B cell (primary cell): ENCODE data around the gene EFCAB14. TPM values are rescaled to one million over a fixed set of nuclear protein-coding genes. Genes with fewer than 3 reads are reported as not detected.

Experiments
- ATAC-seq: fragments of 200-7000 bp; cut with Tn5 transposase; one replicate; pipeline ENCODE4 v1.10.0; 2021; ENCODE audit warnings: low read depth, mild to moderate bottlenecking, moderate number of reproducible peaks, moderate library complexity
- CTCF ChIA-PET: fragments of 350-600 bp; sonication (Branson Sonifier 250); formaldehyde crosslinking; loops from one replicate; lab custom pipeline; 2021; ENCODE audit warnings: antibody characterized with exemption, inconsistent platforms; lab: Charles Lee
- POLR2A ChIA-PET: fragments of 350-600 bp; sonication (Branson Sonifier 250); formaldehyde crosslinking; loops from one replicate; lab custom pipeline; 2021; ENCODE audit warnings: antibody characterized with exemption; lab: Charles Lee
- DNase-seq: peaks from one replicate; pipeline ENCODE4 v3.0.0; 2013
- H2AFZ ChIP-seq: 2 replicates; pipeline ENCODE4 v1.6.1; 2012; ENCODE audit warnings: mild to moderate bottlenecking, low read depth, low read length; ENCODE audit not compliant: insufficient read depth, poor library complexity, severe bottlenecking
- H3K27ac ChIP-seq, 2 donors: 1 replicate in 1 of 2; 2 replicates in 1 of 2; pipeline ENCODE4 v1.5.1; 2012 to 2013; ENCODE audit warnings: low read length in 2 of 2, mild to moderate bottlenecking in 2 of 2, moderate library complexity in 1 of 2
- H3K27me3 ChIP-seq, 4 experiments: fragments of 200-600 bp in 1 of 4; sonication (generic) in 1 of 4; replicated peaks in 1 of 4; 1 replicate in 2 of 4; 2 replicates in 2 of 4; pipeline versions ENCODE4 v1.6.1 to v1.7.0; 2013 to 2016; ENCODE audit warnings: low read length in 3 of 4, mild to moderate bottlenecking in 2 of 4, mixed read lengths in 1 of 4, moderate library complexity in 1 of 4; ENCODE audit not compliant: insufficient read depth in 4 of 4, control insufficient read depth in 3 of 4; ENCODE audit errors: control extremely low read depth in 1 of 4
- H3K36me3 ChIP-seq, 2 experiments: replicated peaks in 1 of 2; 1 replicate in 1 of 2; 2 replicates in 1 of 2; pipeline versions ENCODE4 v1.6.1 to v1.7.1; 2013; ENCODE audit warnings: low read length in 1 of 2; ENCODE audit not compliant: insufficient read depth in 2 of 2, control insufficient read depth in 1 of 2; ENCODE audit errors: control extremely low read depth in 1 of 2, extremely low read depth in 1 of 2
- H3K4me1 ChIP-seq, 2 donors: fragments of 200-600 bp in 1 of 2; sonication (generic) in 1 of 2; 1 replicate in 1 of 2; 2 replicates in 1 of 2; pipeline versions ENCODE4 v1.5.1 to v1.6.1; 2013 to 2017; ENCODE audit warnings: low read length in 2 of 2; ENCODE audit not compliant: control insufficient read depth in 2 of 2, insufficient read depth in 2 of 2
- H3K4me2 ChIP-seq: replicated peaks from 2 replicates; pipeline ENCODE3; 2012; ENCODE audit warnings: mild to moderate bottlenecking, low read depth, low read length; ENCODE audit not compliant: poor library complexity, severe bottlenecking
- H3K4me3 ChIP-seq, 5 experiments: fragments of 200-600 bp in 1 of 5; sonication (generic) in 1 of 5; 1 replicate in 3 of 5; 2 replicates in 2 of 5; pipeline versions ENCODE4 v1.5.1 to v1.7.0; 2011 to 2016; ENCODE audit warnings: low read length in 4 of 5, mild to moderate bottlenecking in 4 of 5, low read depth in 2 of 5, control low read depth in 1 of 5, moderate library complexity in 1 of 5; ENCODE audit not compliant: insufficient read depth in 1 of 5; ENCODE audit errors: control extremely low read depth in 1 of 5, extremely low read depth in 1 of 5
- H3K79me2 ChIP-seq: fragments of 200-600 bp; sonication (generic); one replicate; pipeline ENCODE4 v1.6.0; 2016; ENCODE audit warnings: low read length; ENCODE audit not compliant: control insufficient read depth, insufficient read depth
- H3K9ac ChIP-seq: fragments of 200-600 bp; sonication (generic); 2 replicates; pipeline ENCODE4 v1.6.1; 2017; ENCODE audit warnings: mild to moderate bottlenecking, low read length, moderate library complexity
- H3K9me3 ChIP-seq, 3 donors: one replicate each; pipeline versions ENCODE4 v1.6.1 to v1.7.1; 2013; ENCODE audit warnings: low read length in 2 of 3; ENCODE audit not compliant: control insufficient read depth in 2 of 3, insufficient read depth in 1 of 3; ENCODE audit errors: control extremely low read depth in 1 of 3
- H4K20me1 ChIP-seq: 2 replicates; pipeline ENCODE4 v1.6.0; 2012; ENCODE audit warnings: mild to moderate bottlenecking, low read length; ENCODE audit not compliant: insufficient read depth, control insufficient read depth, poor library complexity, severe bottlenecking
- H3K27ac Mint-ChIP-seq: one replicate; pipeline ENCODE4 v1.8.0; 2021; ENCODE audit warnings: mixed read lengths
- H3K27me3 Mint-ChIP-seq: one replicate; pipeline ENCODE4 v1.8.0; 2021; ENCODE audit warnings: mixed read lengths
- H3K4me1 Mint-ChIP-seq: one replicate; pipeline ENCODE4 v1.8.0; 2021; ENCODE audit warnings: mixed read lengths
- H3K4me3 Mint-ChIP-seq: one replicate; pipeline ENCODE4 v1.8.0; 2021; ENCODE audit warnings: mixed read lengths
- H3K9me3 Mint-ChIP-seq: one replicate; pipeline ENCODE4 v1.8.0; 2022; ENCODE audit warnings: mixed read lengths; ENCODE audit not compliant: insufficient read depth
- EZH2 ChIP-seq: IDR thresholded peaks from 2 replicates; pipeline ENCODE4 v1.6.1; 2012; ENCODE audit warnings: borderline replicate concordance, low read depth, mild to moderate bottlenecking, moderate library complexity, low read length; ENCODE audit not compliant: insufficient read depth, poor library complexity, severe bottlenecking
- WGBS: methylation state at CpG from one replicate; pipeline ENCODE4 v1.1.5; 2013; ENCODE audit warnings: missing lambda C conversion rate; ENCODE audit not compliant: insufficient coverage; 5-methylcytosine and 5-hydroxymethylcytosine counted together
- intact Hi-C: fragments of 100-400 bp; cut with micrococcal nuclease; formaldehyde crosslinking; loops from one replicate; pipeline ENCODE4 v1.10.0; 2022
- polyA plus RNA-seq: library from polyadenylated mRNA; depleted of rRNA; stranded (reverse); fragments of >200 nt; gene quantifications from 2 replicates; pipeline ENCODE4 v1.2.3, GENCODE V29; 2012
- total RNA-seq, 2 donors: library from RNA; stranded (reverse); fragments of 120-200 nt in 1 of 2; gene quantifications; 1 replicate in 1 of 2; 2 replicates in 1 of 2; pipeline versions ENCODE4 v1.2.3 to v1.2.4, GENCODE V29; 2013 to 2022
- TF ChIP-seq, protein P1 (sequence below): fragments of 200-600 bp; IDR thresholded peaks from one replicate; pipeline ENCODE4 v1.8.0; 2022; ENCODE audit warnings: antibody characterized with exemption, mild to moderate bottlenecking

Gene EFCAB14
- total and polyA plus RNA-seq, 2 donors (not counting 1 experiment from before 2014, with no cell fraction given) = 22.8 to 98.8 TPM

DNA sequence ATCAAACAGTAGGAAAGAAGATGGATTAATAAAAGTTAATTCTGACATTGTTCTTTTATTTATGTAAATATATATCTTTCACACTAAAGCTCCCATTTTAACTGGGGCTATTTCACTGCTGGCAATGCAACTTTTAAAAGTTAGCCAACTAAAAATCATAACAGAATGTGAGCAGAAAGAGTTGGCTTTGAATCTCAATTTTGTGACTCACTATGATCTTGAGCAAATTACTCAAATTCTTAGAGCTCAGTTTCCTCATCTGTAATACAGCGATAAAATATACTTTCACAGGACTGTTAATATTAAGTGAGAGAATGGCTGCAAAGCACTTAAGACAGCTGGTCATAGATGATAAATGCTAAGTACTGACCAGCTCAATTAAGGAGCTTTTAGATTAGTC is 10.8 kb downstream of the EFCAB14 start:
- TF ChIP-seq, protein P1, sequence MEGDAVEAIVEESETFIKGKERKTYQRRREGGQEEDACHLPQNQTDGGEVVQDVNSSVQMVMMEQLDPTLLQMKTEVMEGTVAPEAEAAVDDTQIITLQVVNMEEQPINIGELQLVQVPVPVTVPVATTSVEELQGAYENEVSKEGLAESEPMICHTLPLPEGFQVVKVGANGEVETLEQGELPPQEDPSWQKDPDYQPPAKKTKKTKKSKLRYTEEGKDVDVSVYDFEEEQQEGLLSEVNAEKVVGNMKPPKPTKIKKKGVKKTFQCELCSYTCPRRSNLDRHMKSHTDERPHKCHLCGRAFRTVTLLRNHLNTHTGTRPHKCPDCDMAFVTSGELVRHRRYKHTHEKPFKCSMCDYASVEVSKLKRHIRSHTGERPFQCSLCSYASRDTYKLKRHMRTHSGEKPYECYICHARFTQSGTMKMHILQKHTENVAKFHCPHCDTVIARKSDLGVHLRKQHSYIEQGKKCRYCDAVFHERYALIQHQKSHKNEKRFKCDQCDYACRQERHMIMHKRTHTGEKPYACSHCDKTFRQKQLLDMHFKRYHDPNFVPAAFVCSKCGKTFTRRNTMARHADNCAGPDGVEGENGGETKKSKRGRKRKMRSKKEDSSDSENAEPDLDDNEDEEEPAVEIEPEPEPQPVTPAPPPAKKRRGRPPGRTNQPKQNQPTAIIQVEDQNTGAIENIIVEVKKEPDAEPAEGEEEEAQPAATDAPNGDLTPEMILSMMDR = no peak
- no peak for TF ChIP-seq EZH2
- Mint-ChIP-seq H3K27me3 (no peaks in the 10 kb centered on the region), H3K9me3 (no peaks in the 10 kb centered on the region), H3K4me1 (peaks cover 7% of the 10 kb centered on the region), H3K27ac (no peak overlapping the region), H3K4me3 (no peak overlapping the region)
- no peak for ATAC-seq
- H2AFZ ChIP-seq = no peak overlapping the region
- no peaks in the 10 kb centered on the region for H3K27me3 ChIP-seq
- peaks cover 55% of the 10 kb centered on the region for H3K79me2 ChIP-seq
- H4K20me1 ChIP-seq = peaks cover 24% of the 10 kb centered on the region
- H3K27ac ChIP-seq = no peak overlapping the region
- no peak overlapping the region for H3K4me2 ChIP-seq
- no peaks in the 10 kb centered on the region for H3K9me3 ChIP-seq
- no peak overlapping the region for H3K4me3 ChIP-seq
- peaks cover 34 to 78% of the 10 kb centered on the region in 2 experiments for H3K36me3 ChIP-seq
- intact Hi-C loops = no loop called here
- ChIA-PET POLR2A (no interaction called here), CTCF (interaction anchor here (1.2 to 2.1 kb wide), 2 partner anchors 13 to 17 kb away, joined by 4 to 8 read pairs; no protein-coding TSS in a partner anchor)
- H3K9ac ChIP-seq = no peak overlapping the region
- no peak for DNase-seq
- H3K4me1 ChIP-seq = no peaks in the 10 kb centered on the region
- no CpG with 5 or more reads among the region's 1 CpG for WGBS

DNA sequence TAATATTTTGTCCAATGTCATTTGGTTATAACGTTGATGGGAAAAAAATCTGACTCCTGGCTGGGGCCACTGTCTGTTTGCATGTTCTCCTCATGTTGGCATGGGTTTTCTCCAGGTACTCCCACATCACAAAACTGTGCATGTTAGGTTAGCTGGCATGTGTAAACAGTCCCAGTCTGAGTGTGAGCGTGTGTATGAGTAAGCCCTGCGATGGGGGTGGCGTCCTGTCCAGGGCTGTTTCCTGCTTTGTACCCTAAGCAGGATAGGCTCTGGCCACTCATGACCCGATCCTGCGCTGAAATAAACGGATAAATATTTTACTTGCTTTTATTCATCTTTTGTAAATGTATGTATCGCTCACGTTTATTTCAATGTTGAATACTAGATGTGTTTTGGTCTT is 13.5 kb downstream of the EFCAB14 start:
- POLR2A ChIA-PET = no interaction called here

More for the DNA sequence above, 13.5 kb downstream of the EFCAB14 start:
- Mint-ChIP-seq H3K27ac (no peak overlapping the region), H3K9me3 (no peaks in the 10 kb centered on the region), H3K4me3 (no peak overlapping the region), H3K4me1 (peaks cover 7% of the 10 kb centered on the region), H3K27me3 (no peaks in the 10 kb centered on the region)
- no peak overlapping the region for H3K4me2 ChIP-seq
- H3K9me3 ChIP-seq = no peaks in the 10 kb centered on the region
- H2AFZ ChIP-seq = no peak overlapping the region
- H4K20me1 ChIP-seq = peaks cover 27% of the 10 kb centered on the region
- H3K79me2 ChIP-seq = peaks cover 32% of the 10 kb centered on the region
- TF ChIP-seq, protein P1 = no peak
- TF ChIP-seq EZH2 = no peak
- H3K27me3 ChIP-seq = no peaks in the 10 kb centered on the region
- H3K4me1 ChIP-seq = no peaks in the 10 kb centered on the region
- no peak overlapping the region for H3K4me3 ChIP-seq
- peaks cover 40 to 69% of the 10 kb centered on the region in 2 experiments for H3K36me3 ChIP-seq
- H3K27ac ChIP-seq = no peak overlapping the region
- DNase-seq = no peak
- intact Hi-C loops = no loop called here
- 80% methylated on average over 4 of the region's 9 CpGs for WGBS
- no peak for ATAC-seq
- H3K9ac ChIP-seq = no peak overlapping the region
- CTCF ChIA-PET = no interaction called here
